HepG2 (cell line): ENCODE measurements around the gene LZTR1. TPM values are rescaled to one million over a fixed set of nuclear protein-coding genes. Genes with fewer than 3 reads are reported as not detected.

Experiments
- ATAC-seq: fragments of 200-7000 bp; cut with Tn5 transposase; 3 replicates; pipeline ENCODE4 v1.9.1; 2020; ENCODE audit warnings: mild to moderate bottlenecking, moderate library complexity
- BruUV-seq: library from RNA; stranded (reverse); fragments of 400-500 nt; replicated peaks from 2 replicates; lab custom pipeline; 2021; lab: Mats Ljungman, UMichigan
- CTCF ChIA-PET: fragments of 300-600 bp; formaldehyde crosslinking; extraction: SDS; loops from one replicate; lab custom pipeline; 2021; ENCODE audit warnings: low total read pairs, inconsistent platforms, low intra/inter-chr PET ratio; lab: Yijun Ruan, JAX
- POLR2A ChIA-PET: fragments of 350-600 bp; sonication (Branson Sonifier 250); formaldehyde crosslinking; loops from one replicate; lab custom pipeline; 2020; ENCODE audit warnings: antibody characterized with exemption, inconsistent platforms; lab: Yijun Ruan, JAX
- DNase-seq: peaks from one replicate; pipeline ENCODE4 v3.0.0-alpha.2; 2015; ENCODE audit warnings: low spot score
- FAIRE-seq: peaks from 3 replicates; lab custom pipeline; 2011; peaks lifted over from hg19 to GRCh38; lab: Jason Lieb, UNC
- H2AFZ ChIP-seq: one replicate; pipeline ENCODE4 v1.6.1; 2011; ENCODE audit warnings: low read length, inconsistent platforms
- H3K27ac ChIP-seq: fragments of 300-600 bp; 3 replicates; pipeline ENCODE4 v1.8.0; 2011; ENCODE audit warnings: mixed run types, mild to moderate bottlenecking, mixed read lengths, low read length, inconsistent platforms; ENCODE audit not compliant: insufficient read depth; ENCODE audit errors: extremely low read length
- H3K27me3 ChIP-seq, 2 experiments: fragments of 200-600 bp in 1 of 2; 2 replicates in 1 of 2; 3 replicates in 1 of 2; pipeline versions ENCODE4 v1.6.0 to v1.8.0; 2011; ENCODE audit warnings: low read length in 2 of 2, mild to moderate bottlenecking in 2 of 2, moderate library complexity in 2 of 2, inconsistent platforms in 1 of 2; ENCODE audit not compliant: insufficient read depth in 2 of 2, control insufficient read depth in 1 of 2
- H3K36me3 ChIP-seq, 2 experiments: fragments of 200-600 bp in 1 of 2; replicated peaks in 1 of 2; 2 replicates in 1 of 2; 3 replicates in 1 of 2; pipeline versions ENCODE4 v1.5.1 to v1.8.0; 2011; ENCODE audit warnings: low read length in 2 of 2, inconsistent platforms in 1 of 2; ENCODE audit not compliant: insufficient read depth in 2 of 2, control insufficient read depth in 1 of 2
- H3K4me1 ChIP-seq: 2 replicates; pipeline ENCODE4 v1.5.1; 2012; ENCODE audit warnings: low read length, inconsistent platforms; ENCODE audit not compliant: insufficient read depth
- H3K4me2 ChIP-seq: 2 replicates; pipeline ENCODE4 v1.6.0; 2011; ENCODE audit warnings: low read depth, low read length, inconsistent platforms
- H3K4me3 ChIP-seq, 3 experiments: fragments of 200-600 bp in 1 of 3; sonication (generic), shearing (Covaris generic) in 1 of 3; replicated peaks in 1 of 3; 2 replicates each; pipeline ENCODE4 v1.5.1; 2011 to 2016; ENCODE audit warnings: low read length in 3 of 3, inconsistent platforms in 2 of 3, low read depth in 2 of 3, mild to moderate bottlenecking in 2 of 3, control low read depth in 1 of 3, mixed read lengths in 1 of 3; ENCODE audit not compliant: insufficient read depth in 1 of 3
- H3K79me2 ChIP-seq: one replicate; pipeline ENCODE4 v1.6.1; 2011; ENCODE audit warnings: low read length, inconsistent platforms; ENCODE audit not compliant: insufficient read depth
- H3K9ac ChIP-seq: 2 replicates; pipeline ENCODE4 v1.6.0; 2011; ENCODE audit warnings: mild to moderate bottlenecking, low read depth, low read length, inconsistent platforms; ENCODE audit not compliant: insufficient read depth
- H3K9me3 ChIP-seq: 2 replicates; pipeline ENCODE4 v1.5.1; 2012; ENCODE audit warnings: mild to moderate bottlenecking, low read length
- H4K20me1 ChIP-seq: 2 replicates; pipeline ENCODE4 v1.6.0; 2011; ENCODE audit warnings: inconsistent platforms, mild to moderate bottlenecking, low read length, moderate library complexity; ENCODE audit not compliant: insufficient read depth
- ARID2 ChIP-seq: sonication (generic); formaldehyde crosslinking; IDR thresholded peaks from 2 replicates; pipeline ENCODE4 v1.8.1; 2022; ENCODE audit warnings: mild to moderate bottlenecking, missing genetic modification reagents, borderline replicate concordance
- CBFB ChIP-seq: sonication (generic); formaldehyde crosslinking; IDR thresholded peaks from 2 replicates; pipeline ENCODE4 v1.4.0; 2020; ENCODE audit warnings: missing genetic modification reagents
- HNRNPL ChIP-seq: fragments of 200-400 bp; formaldehyde crosslinking; IDR thresholded peaks from 2 replicates; pipeline ENCODE4 v1.6.1; 2017; ENCODE audit warnings: mild to moderate bottlenecking, low read depth, low read length
- MED13 ChIP-seq: sonication (generic); formaldehyde crosslinking; IDR thresholded peaks from 2 replicates; pipeline ENCODE4 v1.5.0; 2020; ENCODE audit warnings: missing genetic modification reagents
- PAWR ChIP-seq: sonication (generic); formaldehyde crosslinking; IDR thresholded peaks from 2 replicates; pipeline ENCODE4 v1.4.0; 2020; ENCODE audit warnings: missing genetic modification reagents, mild to moderate bottlenecking, borderline replicate concordance
- POLR2AphosphoS5 ChIP-seq: IDR thresholded peaks from 2 replicates; pipeline ENCODE4 v1.6.1; 2012; ENCODE audit warnings: low read depth, low read length
- SSRP1 ChIP-seq: IDR thresholded peaks from 2 replicates; pipeline ENCODE4 v1.6.1; 2016; ENCODE audit warnings: control low read depth
- TFDP1 ChIP-seq: IDR thresholded peaks from 2 replicates; pipeline ENCODE4 v1.6.1; 2016; ENCODE audit warnings: missing compliant biosample characterization, missing genetic modification reagents, borderline replicate concordance
- TIGD3 ChIP-seq: sonication (generic); formaldehyde crosslinking; IDR thresholded peaks from 2 replicates; pipeline ENCODE4 v1.5.1; 2020; ENCODE audit warnings: mild to moderate bottlenecking, missing genetic modification reagents, borderline replicate concordance
- ZHX1 ChIP-seq: sonication (generic); formaldehyde crosslinking; IDR thresholded peaks from 2 replicates; pipeline ENCODE4 v1.8.1; 2022; ENCODE audit warnings: low read depth, mild to moderate bottlenecking, missing genetic modification reagents
- ZMYM2 ChIP-seq: sonication (generic); formaldehyde crosslinking; IDR thresholded peaks from 2 replicates; pipeline ENCODE4 v1.8.0; 2022; ENCODE audit warnings: mild to moderate bottlenecking, missing genetic modification reagents
- ZNF280B ChIP-seq: sonication (generic); formaldehyde crosslinking; IDR thresholded peaks from 2 replicates; pipeline ENCODE4 v1.5.0; 2020; ENCODE audit warnings: missing genetic modification reagents, mild to moderate bottlenecking, borderline replicate concordance
- ZNF383 ChIP-seq: sonication (generic); formaldehyde crosslinking; IDR thresholded peaks from 2 replicates; pipeline ENCODE4 v1.4.0; 2020; ENCODE audit warnings: missing genetic modification reagents, mild to moderate bottlenecking, borderline replicate concordance
- ZNF558 ChIP-seq: sonication (generic); formaldehyde crosslinking; IDR thresholded peaks from 2 replicates; pipeline ENCODE4 v1.9.0; 2022; ENCODE audit warnings: mild to moderate bottlenecking, missing genetic modification reagents, borderline replicate concordance
- WGBS: methylation state at CpG from one replicate; pipeline ENCODE4 v1.1.6; 2017; ENCODE audit warnings: low lambda C conversion rate; 5-methylcytosine and 5-hydroxymethylcytosine counted together
- in situ Hi-C: cut with HindIII; loops from 2 replicates; pipeline ENCODE4 v1.10.0; 2017; ENCODE audit warnings: low pct_unique_long_range_greater_than_20kb; ENCODE audit not compliant: extremely low pct_ligation_motif_present
- intact Hi-C: fragments of 100-400 bp; cut with micrococcal nuclease; formaldehyde crosslinking; loops from one replicate; pipeline ENCODE4 v1.10.0; 2022; ENCODE audit not compliant: unreplicated experiment
- polyA plus RNA-seq, 8 experiments: library from polyadenylated mRNA; depleted of rRNA in 3 of 8; stranded (reverse) in 7 of 8; unstranded in 1 of 8; fragments of >200 nt; fragmentation: Illumina TruSeq in 4 of 8; extraction: Trizol in 4 of 8; gene quantifications; 2 replicates each; pipeline versions ENCODE4 v1.2.1 to v1.2.3, GENCODE V29; 2011 to 2016; ENCODE audit warnings: low read depth in 4 of 8, missing spikeins in 1 of 8, mixed read lengths in 1 of 8; ENCODE audit not compliant: insufficient read depth in 1 of 8
- total RNA-seq, 5 experiments: library from RNA; depleted of rRNA; stranded (reverse); fragments of >200 nt; fragmentation: Illumina TruSeq; extraction: Trizol; gene quantifications; 2 replicates each; pipeline ENCODE4 v1.2.3, GENCODE V29; 2016; ENCODE audit warnings: low read depth in 1 of 5

LZTR1 gene
- total and polyA plus RNA-seq, 2 of the 13 experiments (the other 11 are each of a cell fraction or from before 2014, with no cell fraction given), result 21.8 to 22.4 TPM

GRCh38 chr22:20980938-20981722 lies 967 bp upstream of the LZTR1 start:
- Histone ChIP-seq H4K20me1 (no peaks in the 10 kb centered on the region), H3K4me1 (peaks cover 39% of the 10 kb centered on the region), H3K79me2 (peaks cover 11% of the 10 kb centered on the region), H2AFZ (no peak overlapping the region), H3K27me3 (no peaks in the 10 kb centered on the region; a peak in 1 of 5 replicates), H3K27ac (peak overlapping the region; percentile 80), H3K4me3 (peak overlapping the region; percentile 67 to 98 (median 83); a peak in 5 of 6 replicates), H3K9ac (peak overlapping the region; percentile 79), H3K36me3 (peaks cover 0 to 6% of the 10 kb centered on the region in 2 experiments; a peak in 3 of 5 replicates), H3K4me2 (peak overlapping the region; percentile 97), H3K9me3 (0 out of 2 replicates have a peak, but pooled peaks cover 4% of the 10 kb centered on the region)
- in situ Hi-C loops, result no loop called here
- FAIRE-seq (no peak), DNase-seq (no peak), ATAC-seq (no peak)
- WGBS, result 61% methylated on average over 7 of the region's 10 CpGs
- no TSS peak for BruUV-seq
- intact Hi-C loops, result loop anchor here (1.0 kb wide), 1 partner anchor 14 kb away; the partner anchor contains the start of gene AIFM3
- CTCF ChIA-PET, result interaction anchor here (1.7 kb wide), 1 partner anchor 19 kb away, joined by 7 read pairs; no protein-coding TSS in a partner anchor
- 0 out of 2 replicates have a peak, but pooled peaks have one; percentile 11 for TF ChIP-seq SSRP1 (CRISPR knock-in tag)
- peak; percentile 23; the same call in 1 of the 2 replicates for TF ChIP-seq POLR2AphosphoS5
- TF ChIP-seq ZNF280B, result 0 out of 2 replicates have a peak, but pooled peaks have one; percentile 19
- 0 out of 2 replicates have a peak, but pooled peaks have one; percentile 9 for TF ChIP-seq ARID2 (CRISPR knock-in tag)
- TF ChIP-seq ZHX1 (CRISPR knock-in tag), result 0 out of 2 replicates have a peak, but pooled peaks have one; percentile 18
- peak; percentile 28; the same call in 1 of the 2 replicates for TF ChIP-seq CBFB (CRISPR knock-in tag)
- no peak for TF ChIP-seq MED13 (CRISPR knock-in tag)
- peak; percentile 1; the same call in 1 of the 2 replicates for TF ChIP-seq PAWR (CRISPR knock-in tag)
- no peak for TF ChIP-seq TFDP1 (CRISPR knock-in tag)
- 0 out of 2 replicates have a peak, but pooled peaks have one; percentile 2 for TF ChIP-seq ZNF558 (CRISPR knock-in tag)
- TF ChIP-seq HNRNPL, result peak; percentile 51; the same call in 1 of the 2 replicates
- no peak for TF ChIP-seq ZMYM2
- TF ChIP-seq TIGD3 (CRISPR knock-in tag), result 0 out of 2 replicates have a peak, but pooled peaks have one; percentile 8
- TF ChIP-seq ZNF383, result 0 out of 2 replicates have a peak, but pooled peaks have one; percentile 8
- POLR2A ChIA-PET, result interaction anchor here (0.6 to 4.3 kb wide), 14 partner anchors 9 to 204 kb away, joined by 3 to 45 read pairs (median 5); partner anchors contain the start of genes CRKL and THAP7
